ENCODE measurements around the gene RBP3. TPM values are rescaled to one million over a fixed set of nuclear protein-coding genes. Genes with fewer than 3 reads are reported as not detected.

RBP3 gene
- total RNA-seq, 4 donors from 2014 or later = not detected

DNA sequence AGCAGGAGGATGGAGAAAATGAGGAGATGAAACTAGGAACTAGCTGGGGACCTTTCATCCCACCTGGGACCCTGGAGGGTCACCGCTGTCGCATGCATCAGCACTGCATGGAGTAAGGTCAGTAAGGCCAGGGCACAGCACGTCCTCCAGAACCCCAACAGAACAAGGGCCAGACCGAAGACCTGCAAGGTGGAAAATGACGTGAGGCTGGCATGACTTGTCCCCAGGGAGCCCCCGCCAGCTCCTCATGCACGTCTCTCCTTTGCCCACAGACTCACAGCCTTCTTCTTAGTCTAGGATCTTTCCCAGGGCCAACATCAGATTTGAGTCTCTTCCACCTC lies 31.3 kb downstream of the RBP3 start:
- ATAC-seq (ENCODE audit: low FRiP score) = no peak
- TF ChIP-seq, protein P1, sequence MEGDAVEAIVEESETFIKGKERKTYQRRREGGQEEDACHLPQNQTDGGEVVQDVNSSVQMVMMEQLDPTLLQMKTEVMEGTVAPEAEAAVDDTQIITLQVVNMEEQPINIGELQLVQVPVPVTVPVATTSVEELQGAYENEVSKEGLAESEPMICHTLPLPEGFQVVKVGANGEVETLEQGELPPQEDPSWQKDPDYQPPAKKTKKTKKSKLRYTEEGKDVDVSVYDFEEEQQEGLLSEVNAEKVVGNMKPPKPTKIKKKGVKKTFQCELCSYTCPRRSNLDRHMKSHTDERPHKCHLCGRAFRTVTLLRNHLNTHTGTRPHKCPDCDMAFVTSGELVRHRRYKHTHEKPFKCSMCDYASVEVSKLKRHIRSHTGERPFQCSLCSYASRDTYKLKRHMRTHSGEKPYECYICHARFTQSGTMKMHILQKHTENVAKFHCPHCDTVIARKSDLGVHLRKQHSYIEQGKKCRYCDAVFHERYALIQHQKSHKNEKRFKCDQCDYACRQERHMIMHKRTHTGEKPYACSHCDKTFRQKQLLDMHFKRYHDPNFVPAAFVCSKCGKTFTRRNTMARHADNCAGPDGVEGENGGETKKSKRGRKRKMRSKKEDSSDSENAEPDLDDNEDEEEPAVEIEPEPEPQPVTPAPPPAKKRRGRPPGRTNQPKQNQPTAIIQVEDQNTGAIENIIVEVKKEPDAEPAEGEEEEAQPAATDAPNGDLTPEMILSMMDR (IDR thresholded peaks at IDR 0.05) = no peak
- no peak for DNase-seq (ENCODE audit: low spot score)

DNA sequence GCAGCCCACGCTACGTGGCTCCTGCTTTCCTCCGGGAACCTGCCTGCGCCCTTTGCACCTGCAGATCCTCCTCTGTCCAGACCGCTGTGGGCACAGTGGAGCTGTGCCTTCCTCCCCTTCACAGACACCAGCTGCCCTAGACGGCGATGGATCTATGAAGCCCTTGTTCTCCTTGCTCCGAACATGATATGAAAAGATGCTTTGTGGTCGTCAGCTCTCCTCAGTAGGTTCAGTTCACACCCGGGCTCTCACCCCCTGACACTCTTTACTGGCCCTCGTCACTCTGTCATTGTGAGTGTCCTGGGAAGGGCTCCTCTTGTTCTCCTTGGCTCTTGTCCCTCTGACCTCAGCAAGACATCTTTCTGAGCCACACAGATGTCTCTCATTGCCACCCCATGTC lies 31.7 kb downstream of the RBP3 start:
- DNase-seq (ENCODE audit: low spot score) (no peak), ATAC-seq (ENCODE audit: low FRiP score) (no peak)
- TF ChIP-seq, protein P1 (IDR thresholded peaks at IDR 0.05) = no peak

DNA sequence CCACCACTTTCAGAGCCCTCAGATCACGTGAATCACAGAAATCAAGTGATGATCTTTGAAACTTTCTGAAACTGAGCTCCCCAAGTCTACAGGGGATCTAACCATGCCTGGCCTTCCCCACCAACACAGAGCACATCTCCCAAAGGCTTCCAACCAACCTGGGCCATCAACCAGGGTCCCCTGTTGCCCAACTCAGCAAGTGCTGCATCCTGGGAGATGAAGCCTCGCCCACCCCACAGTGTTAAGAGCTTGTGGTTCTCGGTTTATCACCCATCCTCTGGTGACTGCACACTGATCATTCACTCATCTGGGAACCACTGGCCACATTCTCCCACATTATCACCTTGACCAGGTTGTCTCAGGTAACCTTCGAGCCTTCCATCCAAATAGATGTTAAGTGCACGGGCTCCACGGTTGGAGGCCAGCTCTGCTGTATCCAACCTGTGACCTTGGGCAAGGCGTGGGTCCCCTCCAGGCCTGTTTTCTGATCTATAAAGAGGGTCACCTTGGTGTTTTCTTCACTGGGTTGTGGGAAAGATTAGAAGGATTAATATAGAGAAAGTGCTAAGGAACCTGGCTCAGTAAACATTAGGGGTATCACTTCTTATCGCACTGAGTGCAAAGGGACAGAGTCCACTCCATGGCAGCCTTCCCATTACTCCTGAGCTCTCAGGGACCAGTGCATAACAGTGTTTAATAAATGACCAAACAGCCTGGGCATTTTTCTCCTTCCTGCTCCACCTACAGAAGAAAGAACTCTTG lies 32.4 kb downstream of the RBP3 start:
- DNase-seq (ENCODE audit: low spot score) (no peak), ATAC-seq (ENCODE audit: low FRiP score) (no peak)
- TF ChIP-seq, protein P1 (IDR thresholded peaks at IDR 0.05) = no peak

DNA sequence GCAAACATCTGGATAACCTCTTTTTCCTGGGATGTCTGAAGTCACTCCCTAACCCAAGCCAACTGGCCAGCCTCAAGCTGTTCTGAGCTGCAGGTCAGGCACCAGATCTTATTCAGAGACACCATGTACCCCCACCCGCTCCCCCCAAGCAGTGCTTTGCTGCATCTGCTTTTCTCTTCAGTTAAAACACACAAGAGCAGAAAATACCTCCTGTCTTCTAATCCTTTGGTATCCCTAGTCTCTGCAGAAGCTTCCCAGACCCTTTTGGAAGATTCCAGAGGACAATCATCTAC lies 32.9 kb downstream of the RBP3 start:
- TF ChIP-seq, protein P1 (IDR thresholded peaks at IDR 0.05) = no peak
- ATAC-seq (ENCODE audit: low FRiP score) = no peak
- DNase-seq (ENCODE audit: low spot score) = no peak

DNA sequence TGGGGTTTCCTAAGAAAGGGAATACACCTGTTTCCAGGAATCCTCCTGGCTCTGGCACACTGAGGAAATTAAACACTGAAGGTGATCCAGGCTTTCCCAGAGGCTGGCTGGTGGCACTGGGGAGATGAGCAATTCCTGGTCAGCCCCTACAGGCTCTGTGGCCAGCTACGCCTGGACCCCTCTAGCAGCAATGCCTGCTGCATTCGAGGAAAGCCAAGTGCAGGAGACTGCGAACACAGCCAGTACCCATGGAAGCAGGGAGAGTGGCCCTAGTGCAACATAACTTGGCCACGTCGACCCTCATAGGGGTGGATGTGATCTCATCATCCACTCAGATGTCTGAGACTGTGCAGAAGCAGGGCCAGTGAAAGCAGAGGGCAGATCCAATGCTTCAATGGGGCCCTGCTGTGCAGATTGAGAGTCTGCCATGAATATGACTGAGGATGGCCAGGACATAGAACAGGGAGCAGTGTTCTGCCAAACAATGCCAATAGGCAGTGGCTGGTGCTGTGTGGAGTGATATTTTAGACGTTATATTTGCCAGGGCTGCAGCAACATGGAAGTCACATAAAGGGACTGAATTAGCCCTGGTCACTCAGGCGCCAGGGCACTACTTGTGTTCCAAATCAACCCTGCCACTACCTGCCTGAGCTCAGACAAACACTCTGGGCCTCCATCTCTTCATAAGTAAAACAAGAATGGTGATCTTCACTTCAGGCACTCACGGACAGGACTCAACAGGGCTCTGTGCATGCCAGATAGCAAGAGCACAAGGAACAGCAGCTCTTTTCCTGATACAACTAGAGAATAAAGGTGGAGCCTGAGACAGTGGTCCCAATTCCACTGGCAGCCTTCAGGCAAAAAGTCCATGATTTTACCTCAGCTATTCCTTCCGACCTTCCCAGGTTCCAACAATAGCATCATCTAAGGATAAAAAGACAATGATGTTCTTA lies 33.5 kb downstream of the RBP3 start:
- ATAC-seq (ENCODE audit: low FRiP score) = no peak

GRCh38 chr10:47383261-47384147 lies 35.3 kb downstream of the RBP3 start:
- TF ChIP-seq, protein P1 (IDR thresholded peaks at IDR 0.05) = no peak
- no peak for ATAC-seq (ENCODE audit: low FRiP score)
- DNase-seq (ENCODE audit: low spot score) = no peak

More for the DNA sequence above, 33.5 kb downstream of the RBP3 start:
- DNase-seq (ENCODE audit: low spot score) = no peak
- TF ChIP-seq, protein P1 (IDR thresholded peaks at IDR 0.05) = no peak

Measured in omental fat pad (tissue), 4 donors.